ENCODE data around the gene MR1. TPM values are rescaled to one million over a fixed set of nuclear protein-coding genes. Genes with fewer than 3 reads are reported as not detected.

MR1 gene
- total RNA-seq, 2 donors from 2014 or later: 3.0 to 8.7 TPM

GRCh38 chr1:181089676-181090544, 56.1 kb downstream of the MR1 start:
- intact Hi-C loops (cut with DNase I): loop anchor here (5.0 kb wide), 1 partner anchor 48 kb away; no protein-coding TSS in a partner anchor
- peaks cover 4% of the 10 kb centered on the region for H3K4me1 ChIP-seq
- TF ChIP-seq CTCF (IDR thresholded peaks at IDR 0.05): no peak

GRCh38 chr1:181090641-181091126, 56.9 kb downstream of the MR1 start:
- no peaks in the 10 kb centered on the region for H3K27me3 ChIP-seq
- DNase-seq: peak; percentile 70
- H3K9me3 ChIP-seq: no peaks in the 10 kb centered on the region
- intact Hi-C loops (cut with DNase I): no loop called here
- peak overlapping the region; percentile 81 to 96 for H3K9ac ChIP-seq (ENCODE audit: low read depth in 2 of 2, low read length in 2 of 2)
- no peaks in the 10 kb centered on the region for H3K36me3 ChIP-seq
- TF ChIP-seq CTCF (IDR thresholded peaks at IDR 0.05): no peak
- peaks cover 4% of the 10 kb centered on the region for H3K4me1 ChIP-seq
- peak overlapping the region; percentile 96 for H3K27ac ChIP-seq
- peak overlapping the region; percentile 60 for H3K4me3 ChIP-seq

More at GRCh38 chr1:181089676-181090544, 56.1 kb downstream of the MR1 start:
- H3K27me3 ChIP-seq: no peaks in the 10 kb centered on the region
- DNase-seq: peak; percentile 78
- H3K9me3 ChIP-seq: no peaks in the 10 kb centered on the region
- peak overlapping the region; percentile 81 to 96 for H3K9ac ChIP-seq (ENCODE audit: low read depth in 2 of 2, low read length in 2 of 2)
- H3K27ac ChIP-seq: peak overlapping the region; percentile 96
- H3K36me3 ChIP-seq: no peaks in the 10 kb centered on the region
- peak overlapping the region; percentile 60 for H3K4me3 ChIP-seq

- intact Hi-C loops (cut with DNase I): no loop called here
- TF ChIP-seq CTCF (IDR thresholded peaks at IDR 0.05): no peak
- Histone ChIP-seq H3K4me1 (peaks cover 4% of the 10 kb centered on the region), H3K9me3 (no peaks in the 10 kb centered on the region), H3K27me3 (no peaks in the 10 kb centered on the region), H3K36me3 (no peaks in the 10 kb centered on the region), H3K27ac (peak overlapping the region; percentile 96), H3K4me3 (peak overlapping the region; percentile 60), H3K9ac (ENCODE audit: low read depth in 2 of 2, low read length in 2 of 2) (peak overlapping the region; percentile 16 to 81)
- no peak for DNase-seq
Observed at GRCh38 chr1:181091309-181092040, 57.7 kb downstream of the MR1 start.

GRCh38 chr1:181092056-181092455, 58.3 kb downstream of the MR1 start:
- no peak for TF ChIP-seq CTCF (IDR thresholded peaks at IDR 0.05)
- no peak for DNase-seq
- Histone ChIP-seq H3K4me1 (peaks cover 4% of the 10 kb centered on the region), H3K36me3 (no peaks in the 10 kb centered on the region), H3K4me3 (no peak overlapping the region), H3K9ac (ENCODE audit: low read depth in 2 of 2, low read length in 2 of 2) (peak overlapping the region in 1 of 2 donors; percentile 81), H3K9me3 (no peaks in the 10 kb centered on the region), H3K27me3 (no peaks in the 10 kb centered on the region), H3K27ac (peak overlapping the region; percentile 96)
- intact Hi-C loops (cut with DNase I): no loop called here

GRCh38 chr1:181092883-181093458, 59.2 kb downstream of the MR1 start:
- H3K4me1 ChIP-seq: peaks cover 4% of the 10 kb centered on the region
- no peak overlapping the region for H3K4me3 ChIP-seq
- H3K36me3 ChIP-seq: no peaks in the 10 kb centered on the region
- intact Hi-C loops (cut with DNase I): no loop called here
- H3K27ac ChIP-seq: peak overlapping the region; percentile 96
- TF ChIP-seq CTCF (IDR thresholded peaks at IDR 0.05): no peak
- H3K27me3 ChIP-seq: no peaks in the 10 kb centered on the region
- DNase-seq: no peak
- H3K9ac ChIP-seq (ENCODE audit: low read depth in 2 of 2, low read length in 2 of 2): peak overlapping the region in 1 of 2 donors; percentile 16
- H3K9me3 ChIP-seq: no peaks in the 10 kb centered on the region

All from colonic mucosa (tissue), 4 donors.